Measurements from ENCODE around the gene UGT2B7.
"Not testable (repeated sequence)": the region's sequence is repeated elsewhere in the genome, so short reads cannot be mapped to it uniquely, and the experiment has no call there.

Gene UGT2B7

GRCh38 chr4:69096111-69096656 lies at the start of gene UGT2B7:
UGT2B7 (plus strand) TSS chr4:69096474; CDS start chr4:69096521, 47 bp downstream.
- no peak for DNase-seq

DNA sequence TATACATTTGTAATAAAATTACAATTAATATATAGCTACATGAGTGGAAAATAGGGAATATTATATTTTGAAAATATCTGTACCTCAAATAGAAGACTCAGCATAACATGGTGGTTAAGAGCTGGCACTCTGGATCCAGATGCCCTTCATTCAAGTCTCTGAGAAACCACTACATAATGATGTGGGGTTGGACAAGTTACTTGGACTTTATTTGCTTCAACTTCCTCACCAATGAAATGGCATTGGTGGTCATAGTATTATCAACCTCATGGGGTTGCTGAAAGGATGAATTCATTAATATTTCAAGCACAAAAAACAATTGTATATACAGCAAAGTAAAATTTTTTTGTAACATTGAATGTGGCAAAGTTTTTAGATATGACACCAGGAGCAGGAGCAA lies 46.4 kb upstream of the UGT2B7 start:
- no peak for DNase-seq

GRCh38 chr4:69050853-69051575 lies 45.3 kb upstream of the UGT2B7 start:
- not testable (repeated sequence) for DNase-seq

DNA sequence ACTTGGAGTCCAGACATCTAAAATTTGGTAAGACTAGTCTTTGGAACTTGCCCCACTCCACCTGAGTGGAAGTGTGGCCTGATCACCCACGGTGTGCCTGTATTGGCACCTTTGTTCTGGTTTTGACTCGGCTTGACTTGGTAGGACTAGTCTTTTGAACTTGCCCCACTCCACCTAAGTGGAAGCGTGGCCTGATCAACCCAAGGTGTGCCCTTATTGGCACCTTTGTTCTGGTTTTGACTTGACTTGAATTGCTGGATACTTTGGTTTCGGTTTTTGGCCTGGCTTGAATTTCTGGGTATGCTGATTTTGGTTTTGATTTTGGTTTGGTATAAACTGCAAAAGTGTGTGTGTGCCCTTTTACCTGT lies 44.7 kb upstream of the UGT2B7 start:
- DNase-seq = no peak

GRCh38 chr4:69053309-69053885 lies 42.9 kb upstream of the UGT2B7 start:
- not testable (repeated sequence) for DNase-seq

DNA sequence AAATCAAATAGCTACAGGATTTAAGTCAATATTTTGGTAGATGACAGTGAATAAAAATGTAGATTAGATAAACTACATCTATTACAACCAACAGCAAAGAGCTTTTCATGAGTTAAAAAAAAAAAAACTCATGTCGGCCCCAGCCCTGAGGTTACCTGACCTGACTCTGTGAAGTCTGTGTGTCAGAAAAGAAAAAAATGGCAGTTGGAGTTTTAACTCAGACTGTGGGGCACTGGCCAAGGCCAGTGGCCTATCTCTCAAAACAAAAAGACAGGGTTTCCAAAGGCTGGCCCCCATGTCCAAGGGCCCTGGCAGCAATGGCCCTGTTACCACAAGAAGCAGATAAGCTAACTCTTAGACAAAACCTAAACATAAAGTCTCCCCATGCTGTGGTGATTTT lies 42.2 kb upstream of the UGT2B7 start:
- DNase-seq = not testable (repeated sequence)

DNA sequence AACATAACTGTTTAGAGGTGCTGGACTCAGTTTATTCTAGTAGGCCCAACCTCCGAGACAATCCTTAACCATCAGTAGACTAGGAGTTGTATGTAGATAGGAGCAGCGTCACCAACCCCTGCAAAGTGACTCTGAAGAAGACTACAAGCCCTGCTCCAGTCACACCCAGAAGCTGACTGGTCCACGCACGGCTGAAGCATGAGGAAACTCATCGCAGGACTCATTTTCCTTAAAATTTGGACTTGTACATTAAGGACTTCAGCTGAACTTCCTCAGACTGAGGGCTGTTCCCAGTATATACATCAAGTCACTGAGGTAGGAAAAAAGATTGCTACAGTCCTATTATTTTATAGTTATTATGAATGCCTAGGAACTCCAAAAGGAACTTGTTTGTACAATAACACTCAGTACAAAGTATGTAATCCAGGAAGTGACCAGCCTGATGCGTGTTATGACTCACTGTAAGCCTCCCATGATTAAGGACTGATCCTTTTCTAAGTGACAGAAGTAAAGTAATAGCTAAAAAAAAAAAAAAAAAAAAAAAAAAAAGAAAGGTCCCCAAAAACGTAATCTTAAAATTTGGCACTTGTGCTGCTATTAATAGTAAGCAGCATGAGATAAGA lies 41.6 kb upstream of the UGT2B7 start:
- no peak for DNase-seq

DNA sequence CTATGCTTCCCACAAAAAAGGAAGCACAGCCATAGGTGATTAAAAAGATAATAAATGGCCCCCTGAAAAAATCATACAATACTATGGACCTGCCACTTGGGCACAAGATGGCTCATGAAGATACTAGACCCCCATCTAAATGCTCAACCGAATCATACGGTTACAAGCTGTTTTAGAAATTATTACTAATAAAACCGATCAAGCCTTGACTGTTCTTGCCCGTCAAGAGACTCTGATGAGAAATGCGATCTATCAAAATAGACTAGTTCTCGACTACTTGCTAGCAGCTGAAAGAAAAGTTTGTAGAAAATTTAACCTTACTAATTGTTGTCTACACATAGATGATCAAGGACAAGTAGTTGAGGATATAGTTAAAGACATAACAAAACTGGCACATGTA lies 40.1 kb upstream of the UGT2B7 start:
- no peak for DNase-seq

DNA sequence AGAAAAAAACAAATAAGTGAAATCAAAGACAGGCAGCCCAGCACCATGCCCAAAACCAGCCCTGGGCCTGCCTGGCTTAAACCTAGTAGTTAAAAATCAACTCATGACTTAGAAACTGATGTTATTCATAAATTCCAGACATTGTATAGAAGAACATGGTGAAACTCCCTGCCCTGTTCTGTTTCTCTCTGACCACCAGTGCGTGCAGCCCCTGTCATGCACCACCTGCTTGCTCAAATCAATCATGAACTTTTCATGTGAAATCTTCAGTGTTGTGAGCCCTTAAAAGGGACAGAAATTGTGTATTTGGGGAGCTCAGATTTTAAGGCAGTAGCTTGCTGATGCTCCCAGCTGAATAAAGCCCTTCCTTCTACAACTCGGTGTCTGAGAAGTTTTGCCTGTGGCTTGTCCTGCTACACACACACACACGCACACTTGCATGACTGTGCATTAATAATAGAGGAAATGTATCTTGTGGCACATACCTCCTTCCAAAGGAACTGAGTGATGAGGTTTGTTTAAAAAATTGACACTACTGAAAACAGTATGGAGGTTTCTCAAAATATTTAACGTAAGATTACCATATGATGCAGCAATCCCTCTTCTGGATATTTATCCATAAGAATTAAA lies 39.2 kb upstream of the UGT2B7 start:
- no peak for DNase-seq

- DNase-seq = no peak
Observed at GRCh38 chr4:69057620-69058409, 38.5 kb upstream of the UGT2B7 start.

GRCh38 chr4:69058410-69059059 lies 37.7 kb upstream of the UGT2B7 start:
- no peak for DNase-seq

DNA sequence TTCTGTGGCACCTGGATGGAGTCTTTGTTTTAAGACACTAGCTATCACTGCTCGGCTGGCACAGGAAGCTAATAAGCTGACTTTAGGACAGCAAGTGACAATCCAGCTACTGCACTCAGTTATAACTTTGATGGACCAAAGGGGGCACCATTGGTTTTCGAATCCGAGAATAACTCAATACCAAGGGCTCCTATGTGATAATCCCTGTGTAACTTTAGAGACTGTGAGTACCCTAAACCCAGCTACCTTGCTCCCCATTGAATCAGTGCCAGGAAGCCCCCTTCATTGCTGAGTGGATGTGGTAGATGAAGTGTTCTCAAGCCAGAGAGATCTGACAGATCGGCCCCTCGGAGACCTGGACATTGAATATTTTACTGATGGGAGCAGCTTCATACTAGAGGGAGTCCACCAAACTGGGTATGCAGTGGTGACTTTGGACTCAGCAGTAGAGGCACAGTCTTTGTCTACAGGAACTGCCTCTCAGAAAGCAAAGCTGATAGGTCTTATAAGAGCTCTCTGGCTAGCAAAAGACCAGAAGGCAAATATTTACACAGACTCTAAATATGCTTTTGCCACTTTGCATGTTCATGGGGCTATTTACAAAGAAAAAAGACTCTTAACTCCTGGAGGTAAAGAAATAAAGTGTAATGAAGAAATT lies 35.5 kb upstream of the UGT2B7 start:
- DNase-seq = no peak

GRCh38 chr4:69064391-69064790 lies 31.9 kb upstream of the UGT2B7 start:
- no peak for DNase-seq

- no peak for DNase-seq
Observed at GRCh38 chr4:69066945-69067344, 29.3 kb upstream of the UGT2B7 start.

DNA sequence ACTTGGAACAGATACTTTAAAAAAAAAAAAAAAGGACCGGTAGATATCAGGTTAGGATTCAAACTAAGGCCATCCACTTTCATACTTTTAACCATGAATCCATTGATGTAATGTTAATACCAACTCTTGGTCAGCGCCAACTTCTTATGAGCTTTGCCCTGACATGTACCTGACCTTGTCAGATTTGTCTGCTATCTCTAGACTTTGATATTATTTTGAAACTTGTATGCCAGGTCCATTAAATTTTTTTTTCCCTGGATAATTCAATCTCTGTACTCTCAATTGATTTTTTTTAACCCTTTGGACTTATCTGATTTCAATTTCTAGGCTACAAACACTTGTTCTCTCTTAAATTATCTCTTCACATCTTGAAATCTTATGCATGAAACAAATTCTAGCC lies 27.2 kb upstream of the UGT2B7 start:
- DNase-seq = no peak

GRCh38 chr4:69070590-69070989 lies 25.7 kb upstream of the UGT2B7 start:
- no peak for DNase-seq

DNA sequence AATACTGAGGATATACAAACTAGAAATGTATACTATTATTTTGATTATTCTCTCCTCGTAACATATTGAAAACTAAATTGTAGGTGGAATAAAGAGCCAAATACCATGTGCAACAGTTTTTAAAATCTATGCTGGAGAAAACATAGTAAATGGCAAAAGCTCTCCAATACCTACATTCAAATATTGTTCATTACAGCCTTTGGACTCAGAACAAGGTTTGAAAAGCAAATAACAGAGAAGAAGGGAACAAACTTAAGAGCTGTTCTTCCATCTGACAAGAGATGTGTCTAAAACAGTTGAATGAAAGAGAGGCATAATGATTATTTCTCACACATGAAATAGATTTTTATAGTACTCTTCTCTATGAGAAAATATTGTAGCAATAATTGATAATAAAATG lies 25.0 kb upstream of the UGT2B7 start:
- DNase-seq = no peak

DNA sequence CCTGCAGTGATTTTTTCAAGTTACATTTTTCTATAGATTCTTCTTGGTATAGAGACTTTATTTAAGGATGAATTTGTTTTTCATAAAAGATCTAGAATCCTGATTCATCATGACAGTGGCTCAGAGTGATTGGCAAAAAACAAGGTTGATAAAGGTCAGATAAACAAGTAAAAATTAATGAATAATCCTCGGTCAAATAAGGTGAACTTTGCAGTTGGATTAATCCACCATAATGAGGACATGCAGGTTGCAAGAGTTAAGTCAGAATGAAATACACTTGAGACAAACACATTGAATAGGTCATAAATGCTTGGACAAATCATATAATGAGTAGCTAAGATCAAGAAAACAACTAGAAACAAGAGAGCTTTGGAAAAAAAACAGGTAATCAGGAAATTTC lies 22.9 kb upstream of the UGT2B7 start:
- no peak for DNase-seq

DNA sequence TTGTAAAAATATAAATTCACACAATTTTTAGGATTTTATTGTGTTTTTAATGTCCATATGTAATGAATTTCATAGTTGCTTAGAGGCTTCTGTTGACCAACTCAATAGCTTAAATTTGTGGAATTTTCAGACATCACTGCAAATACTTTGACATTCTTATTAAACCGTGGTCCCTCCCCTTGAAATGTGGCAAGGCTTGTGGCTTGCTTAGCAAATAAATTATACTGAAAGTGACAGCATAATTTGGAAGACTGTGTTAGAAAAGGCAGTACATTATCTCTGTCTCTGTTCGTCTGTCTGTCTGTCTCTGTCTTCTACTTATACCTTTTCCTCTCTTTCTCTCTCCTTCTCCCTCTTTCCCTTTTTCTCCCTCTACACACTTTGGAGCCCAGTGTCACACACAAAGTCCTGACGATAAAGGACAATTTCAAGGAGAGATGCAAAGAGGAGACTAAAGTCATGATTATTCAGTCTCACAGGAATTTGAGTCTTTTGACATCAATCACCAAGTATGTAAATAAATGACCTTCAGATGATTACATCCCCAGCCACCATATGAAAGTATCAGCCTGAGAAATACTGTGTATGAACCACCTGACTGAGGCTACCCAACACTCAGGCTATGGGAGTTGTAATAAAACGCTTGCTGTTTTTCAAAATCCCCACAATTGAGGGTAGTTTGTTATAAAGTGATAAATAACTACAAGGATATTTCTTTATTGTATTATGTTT lies 21.0 kb upstream of the UGT2B7 start:
- no peak for DNase-seq

DNA sequence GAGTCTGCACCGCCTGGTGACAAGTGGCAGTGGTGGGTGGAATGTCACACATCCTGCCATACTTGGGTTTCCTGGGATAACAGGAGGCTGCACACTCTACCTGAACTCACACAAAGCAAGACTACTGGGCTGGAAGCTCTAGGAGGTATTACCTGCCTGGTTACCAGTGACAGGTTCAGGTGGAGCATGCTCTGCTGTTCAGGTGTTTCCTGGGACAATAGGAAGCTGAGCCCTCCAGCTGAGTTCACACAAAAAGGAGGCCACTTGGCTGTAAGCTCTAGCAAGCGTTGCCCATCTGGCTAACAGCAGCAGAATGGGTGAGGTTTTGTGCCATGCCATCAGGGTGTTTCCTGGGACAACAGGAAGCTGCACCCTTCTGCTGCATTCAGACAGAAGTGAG lies 17.4 kb upstream of the UGT2B7 start:
- no peak for DNase-seq

DNA sequence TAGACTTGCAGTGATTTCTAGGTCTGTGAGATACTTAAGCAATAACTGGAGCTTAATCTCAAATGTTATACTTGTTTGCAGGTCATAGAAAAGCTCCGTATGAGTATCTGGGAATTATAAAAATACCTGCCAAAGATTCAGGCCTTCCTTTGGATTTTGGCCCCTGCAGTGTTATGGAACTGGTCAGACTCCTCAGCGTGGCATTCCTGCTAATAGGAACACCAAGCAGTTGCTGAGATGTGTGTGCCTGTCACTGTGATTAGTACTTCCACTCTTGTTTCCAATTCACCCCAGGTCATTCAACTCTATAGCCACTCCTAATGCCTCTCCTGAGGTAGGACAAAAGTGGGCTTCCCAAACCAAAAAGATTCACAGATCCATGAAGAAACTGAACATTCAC lies 7.8 kb upstream of the UGT2B7 start:
- DNase-seq = no peak

Data from CD4-positive, alpha-beta T cell treated with Interleukin-4 for 4 hours (primary cell).